Mesenchymal stem cell (in vitro differentiated cells and primary cell): ENCODE data around the gene ALG12.

Source experiments
- DNase-seq: peaks from one replicate; pipeline ENCODE4 v3.0.0-alpha.2; 2013
- H2AFZ ChIP-seq: one replicate; pipeline ENCODE4 v1.6.1; 2013; ENCODE audit warnings: low read depth, mild to moderate bottlenecking, control low read depth, inconsistent platforms, low read length, moderate library complexity
- H2AK5ac ChIP-seq: 2 replicates; pipeline ENCODE4 v1.6.1; 2013; ENCODE audit warnings: low read length, moderate library complexity, mild to moderate bottlenecking, inconsistent platforms; ENCODE audit not compliant: severe bottlenecking
- H2BK120ac ChIP-seq: one replicate; pipeline ENCODE4 v1.6.1; 2013; ENCODE audit warnings: low read depth, mild to moderate bottlenecking, inconsistent platforms, low read length, moderate library complexity
- H2BK12ac ChIP-seq, 2 experiments: one replicate each; pipeline ENCODE4 v1.6.1; 2013; ENCODE audit warnings: inconsistent platforms in 2 of 2, low read length in 2 of 2, mild to moderate bottlenecking in 2 of 2, moderate library complexity in 2 of 2, control low read depth in 1 of 2
- H2BK15ac ChIP-seq: one replicate; pipeline ENCODE4 v1.6.1; 2013; ENCODE audit warnings: mild to moderate bottlenecking, low read depth, inconsistent platforms; ENCODE audit not compliant: poor library complexity, severe bottlenecking
- H2BK5ac ChIP-seq: 2 replicates; pipeline ENCODE4 v1.6.1; 2013; ENCODE audit warnings: low read depth, mild to moderate bottlenecking, low read length, control low read depth, inconsistent platforms; ENCODE audit not compliant: poor library complexity, severe bottlenecking
- H3K14ac ChIP-seq, 2 experiments: one replicate each; pipeline ENCODE4 v1.6.1; 2013; ENCODE audit warnings: inconsistent platforms in 2 of 2, low read length in 2 of 2, control low read depth in 1 of 2, mild to moderate bottlenecking in 1 of 2, moderate library complexity in 1 of 2
- H3K18ac ChIP-seq, 2 experiments: one replicate each; pipeline ENCODE4 v1.6.1; 2013; ENCODE audit warnings: inconsistent platforms in 2 of 2, low read length in 2 of 2, control low read depth in 1 of 2, low read depth in 1 of 2, mild to moderate bottlenecking in 1 of 2
- H3K23ac ChIP-seq, 2 experiments: one replicate each; pipeline ENCODE4 v1.6.1; 2013; ENCODE audit warnings: inconsistent platforms in 2 of 2, low read length in 2 of 2, mild to moderate bottlenecking in 2 of 2, moderate library complexity in 2 of 2, control low read depth in 1 of 2
- H3K27ac ChIP-seq: 2 replicates; pipeline ENCODE4 v1.5.1; 2013; ENCODE audit warnings: mild to moderate bottlenecking, moderate library complexity, low read length, control low read depth, inconsistent platforms; ENCODE audit not compliant: poor library complexity, severe bottlenecking
- H3K27me3 ChIP-seq, 2 experiments: 2 replicates each; pipeline versions ENCODE4 v1.6.1 to v1.7.0; 2013; ENCODE audit warnings: low read length in 2 of 2, mild to moderate bottlenecking in 2 of 2, moderate library complexity in 2 of 2, control low read depth in 1 of 2, inconsistent platforms in 1 of 2; ENCODE audit not compliant: control insufficient read depth in 1 of 2, insufficient read depth in 1 of 2
- H3K36me3 ChIP-seq, 2 experiments: 2 replicates each; pipeline versions ENCODE4 v1.6.1 to v1.7.0; 2013; ENCODE audit warnings: low read length in 2 of 2, control low read depth in 1 of 2, inconsistent platforms in 1 of 2, low read depth in 1 of 2, mild to moderate bottlenecking in 1 of 2; ENCODE audit not compliant: insufficient read depth in 2 of 2, control insufficient read depth in 1 of 2
- H3K4ac ChIP-seq, 2 experiments: one replicate each; pipeline ENCODE4 v1.6.1; 2013; ENCODE audit warnings: inconsistent platforms in 2 of 2, low read length in 2 of 2, mild to moderate bottlenecking in 2 of 2, moderate library complexity in 2 of 2, control low read depth in 1 of 2, low read depth in 1 of 2
- H3K4me1 ChIP-seq: 2 replicates; pipeline ENCODE4 v1.6.1; 2013; ENCODE audit warnings: low read depth, low read length, control low read depth; ENCODE audit not compliant: control insufficient read depth, insufficient read depth
- H3K4me2 ChIP-seq: 2 replicates; pipeline ENCODE4 v1.6.1; 2013; ENCODE audit warnings: low read length, mild to moderate bottlenecking, inconsistent platforms; ENCODE audit not compliant: poor library complexity, severe bottlenecking
- H3K4me3 ChIP-seq, 2 experiments: 2 replicates each; pipeline versions ENCODE4 v1.5.1 to v1.7.0; 2013; ENCODE audit warnings: low read length in 2 of 2, mild to moderate bottlenecking in 2 of 2, control low read depth in 1 of 2, low read depth in 1 of 2; ENCODE audit not compliant: insufficient read depth in 1 of 2
- H3K79me1 ChIP-seq: replicated peaks from 2 replicates; pipeline ENCODE4 v1.6.1; 2013; ENCODE audit warnings: mild to moderate bottlenecking, control low read depth, low read length, inconsistent platforms; ENCODE audit not compliant: poor library complexity, severe bottlenecking
- H3K9ac ChIP-seq: 2 replicates; pipeline ENCODE4 v1.7.0; 2013; ENCODE audit warnings: mild to moderate bottlenecking, low read length, moderate library complexity
- H3K9me3 ChIP-seq: 2 replicates; pipeline ENCODE4 v1.7.0; 2013; ENCODE audit warnings: mild to moderate bottlenecking, low read length; ENCODE audit not compliant: control insufficient read depth
- H4K8ac ChIP-seq: one replicate; pipeline ENCODE4 v1.6.1; 2013; ENCODE audit warnings: inconsistent platforms, mild to moderate bottlenecking, low read length, moderate library complexity
- H4K91ac ChIP-seq: one replicate; pipeline ENCODE4 v1.6.1; 2013; ENCODE audit warnings: mild to moderate bottlenecking, low read length, inconsistent platforms
- WGBS: methylation state at CpG from one replicate; pipeline ENCODE4 v1.1.7; 2013; ENCODE audit warnings: mixed read lengths; 5-methylcytosine and 5-hydroxymethylcytosine counted together

The ALG12 gene

GRCh38 chr22:49894322-49895054 lies 23.8 kb downstream of the ALG12 start:
- Histone ChIP-seq H3K4ac (no peak overlapping the region), H3K79me1 (peaks cover 28% of the 10 kb centered on the region), H2AFZ (no peak overlapping the region), H3K9ac (no peak overlapping the region), H4K8ac (no peak overlapping the region), H2AK5ac (no peak overlapping the region), H3K14ac (no peak overlapping the region), H2BK15ac (no peak overlapping the region), H4K91ac (no peak overlapping the region), H3K4me2 (no peak overlapping the region), H3K18ac (no peak overlapping the region), H2BK120ac (no peak overlapping the region), H3K23ac (no peak overlapping the region), H3K36me3 (peaks cover 22 to 45% of the 10 kb centered on the region in 2 experiments), H3K27me3 (no peaks in the 10 kb centered on the region), H2BK5ac (no peak overlapping the region), H2BK12ac (no peak overlapping the region), H3K4me1 (no peaks in the 10 kb centered on the region), H3K4me3 (no peak overlapping the region), H3K27ac (no peak overlapping the region), H3K9me3 (peaks cover 5% of the 10 kb centered on the region)
- no peak for DNase-seq
- WGBS, result 90% methylated on average over 6 of the region's 8 CpGs

GRCh38 chr22:49893025-49893424 lies 25.2 kb downstream of the ALG12 start:
- no peak for DNase-seq
- H2BK120ac ChIP-seq, result no peak overlapping the region
- no peak overlapping the region for H3K4me3 ChIP-seq
- peaks cover 8% of the 10 kb centered on the region for H3K9me3 ChIP-seq
- no peaks in the 10 kb centered on the region for H3K4me1 ChIP-seq
- peaks cover 29 to 57% of the 10 kb centered on the region in 2 experiments for H3K36me3 ChIP-seq
- H3K4me2 ChIP-seq, result no peak overlapping the region
- no peak overlapping the region for H2AFZ ChIP-seq
- no peak overlapping the region for H2BK15ac ChIP-seq
- no peak overlapping the region for H4K91ac ChIP-seq
- no peak overlapping the region for H2BK5ac ChIP-seq
- no peak overlapping the region for H3K14ac ChIP-seq
- no peak overlapping the region for H4K8ac ChIP-seq
- H3K27ac ChIP-seq, result no peak overlapping the region
- no peak overlapping the region for H2AK5ac ChIP-seq
- H3K9ac ChIP-seq, result no peak overlapping the region
- peaks cover 38% of the 10 kb centered on the region for H3K79me1 ChIP-seq
- 91% methylated on average over 3 of the region's 4 CpGs for WGBS
- no peak overlapping the region for H3K4ac ChIP-seq
- no peak overlapping the region for H2BK12ac ChIP-seq
- no peaks in the 10 kb centered on the region for H3K27me3 ChIP-seq
- no peak overlapping the region for H3K18ac ChIP-seq
- no peak overlapping the region for H3K23ac ChIP-seq

- Histone ChIP-seq H2BK15ac (no peak overlapping the region), H3K14ac (no peak overlapping the region), H4K91ac (no peak overlapping the region), H2BK12ac (no peak overlapping the region), H3K36me3 (peaks cover 28 to 60% of the 10 kb centered on the region in 2 experiments), H3K4me3 (no peak overlapping the region), H2BK5ac (no peak overlapping the region), H3K4me1 (peaks cover 1% of the 10 kb centered on the region), H4K8ac (peak overlapping the region; percentile 17), H3K9me3 (peaks cover 8% of the 10 kb centered on the region), H3K23ac (no peak overlapping the region), H3K18ac (no peak overlapping the region), H3K9ac (no peak overlapping the region), H2AFZ (no peak overlapping the region), H3K27ac (no peak overlapping the region), H2AK5ac (no peak overlapping the region), H2BK120ac (no peak overlapping the region), H3K4ac (no peak overlapping the region), H3K79me1 (peaks cover 43% of the 10 kb centered on the region), H3K4me2 (no peak overlapping the region), H3K27me3 (no peaks in the 10 kb centered on the region)
- 100% methylated on average over 4 of the region's 4 CpGs for WGBS
- no peak for DNase-seq
Observed at GRCh38 chr22:49892226-49892899, 25.9 kb downstream of the ALG12 start.

- no peak overlapping the region for H4K8ac ChIP-seq
- 98% methylated on average over 5 of the region's 5 CpGs for WGBS
- H2BK15ac ChIP-seq, result no peak overlapping the region
Observed at GRCh38 chr22:49889071-49889470, 29.2 kb downstream of the ALG12 start.

More at GRCh38 chr22:49889071-49889470, 29.2 kb downstream of the ALG12 start:
- no peaks in the 10 kb centered on the region for H3K27me3 ChIP-seq
- no peak overlapping the region for H3K4me2 ChIP-seq
- no peak overlapping the region for H4K91ac ChIP-seq
- no peak overlapping the region for H2BK5ac ChIP-seq
- H2AFZ ChIP-seq, result no peak overlapping the region
- peaks cover 64% of the 10 kb centered on the region for H3K79me1 ChIP-seq
- no peak overlapping the region for H3K23ac ChIP-seq
- no peak for DNase-seq
- H3K14ac ChIP-seq, result no peak overlapping the region
- peaks cover 8% of the 10 kb centered on the region for H3K9me3 ChIP-seq
- no peak overlapping the region for H3K4me3 ChIP-seq
- H2AK5ac ChIP-seq, result no peak overlapping the region
- no peak overlapping the region for H3K18ac ChIP-seq
- no peak overlapping the region for H2BK120ac ChIP-seq
- H3K9ac ChIP-seq, result no peak overlapping the region
- H3K4me1 ChIP-seq, result peaks cover 1% of the 10 kb centered on the region
- no peak overlapping the region for H2BK12ac ChIP-seq
- no peak overlapping the region for H3K4ac ChIP-seq
- peaks cover 55 to 83% of the 10 kb centered on the region in 2 experiments for H3K36me3 ChIP-seq
- H3K27ac ChIP-seq, result no peak overlapping the region
